H9 (cell line): ENCODE results near the gene FYN. TPM values are rescaled to one million over a fixed set of nuclear protein-coding genes. Genes with fewer than 3 reads are reported as not detected.

Source experiments
- DNase-seq: peaks from one replicate; pipeline ENCODE4 v3.0.0-alpha.2; 2017
- H2AFZ ChIP-seq: one replicate; pipeline ENCODE4 v1.6.1; 2013; ENCODE audit warnings: mild to moderate bottlenecking, low read length, control low read depth, moderate library complexity
- H2AK5ac ChIP-seq: 2 replicates; pipeline ENCODE4 v1.6.1; 2013; ENCODE audit warnings: low read length, control low read depth, mixed read lengths; ENCODE audit not compliant: insufficient read length
- H2BK120ac ChIP-seq: one replicate; pipeline ENCODE4 v1.6.1; 2013; ENCODE audit warnings: low read depth, mild to moderate bottlenecking, low read length, control low read depth, inconsistent platforms; ENCODE audit not compliant: poor library complexity, severe bottlenecking
- H2BK12ac ChIP-seq: 2 replicates; pipeline ENCODE4 v1.6.1; 2013; ENCODE audit warnings: low read length, control low read depth, mixed read lengths, low read depth; ENCODE audit not compliant: insufficient read length
- H2BK15ac ChIP-seq: 2 replicates; pipeline ENCODE4 v1.6.1; 2013; ENCODE audit warnings: low read depth, low read length, control low read depth
- H2BK20ac ChIP-seq: one replicate; pipeline ENCODE4 v1.6.1; 2013; ENCODE audit warnings: low read depth, mild to moderate bottlenecking, low read length, control low read depth, inconsistent platforms; ENCODE audit not compliant: poor library complexity, severe bottlenecking
- H2BK5ac ChIP-seq: 2 replicates; pipeline ENCODE4 v1.6.1; 2013; ENCODE audit warnings: low read length, control low read depth, mixed read lengths; ENCODE audit not compliant: insufficient read length
- H3K14ac ChIP-seq: 2 replicates; pipeline ENCODE4 v1.6.1; 2013; ENCODE audit warnings: low read length, control low read depth; ENCODE audit not compliant: insufficient read depth
- H3K18ac ChIP-seq: 2 replicates; pipeline ENCODE4 v1.6.1; 2013; ENCODE audit warnings: low read depth, mild to moderate bottlenecking, mixed read lengths, low read length, control low read depth; ENCODE audit not compliant: insufficient read length
- H3K23ac ChIP-seq: 2 replicates; pipeline ENCODE4 v1.6.1; 2013; ENCODE audit warnings: low read length, control low read depth, mixed read lengths, low read depth; ENCODE audit not compliant: insufficient read length
- H3K23me2 ChIP-seq: 2 replicates; pipeline ENCODE4 v1.6.1; 2013; ENCODE audit warnings: low read depth, mild to moderate bottlenecking, mixed read lengths, low read length, control low read depth; ENCODE audit not compliant: insufficient read length, poor library complexity, severe bottlenecking
- H3K27ac ChIP-seq: 2 replicates; pipeline ENCODE4 v1.5.1; 2013; ENCODE audit warnings: low read length, control low read depth, mixed read lengths, low read depth; ENCODE audit not compliant: insufficient read length
- H3K27me3 ChIP-seq: 2 replicates; pipeline ENCODE4 v1.6.1; 2013; ENCODE audit warnings: low read length, control low read depth, inconsistent platforms; ENCODE audit not compliant: insufficient read depth
- H3K4ac ChIP-seq: 2 replicates; pipeline ENCODE4 v1.6.1; 2013; ENCODE audit warnings: low read depth, mild to moderate bottlenecking, control low read depth, inconsistent platforms, low read length, moderate library complexity
- H3K4me1 ChIP-seq: 2 replicates; pipeline ENCODE4 v1.6.1; 2013; ENCODE audit warnings: low read length, control low read depth, inconsistent platforms; ENCODE audit not compliant: insufficient read depth
- H3K4me2 ChIP-seq: 2 replicates; pipeline ENCODE4 v1.6.1; 2013; ENCODE audit warnings: low read length, control low read depth, mixed read lengths; ENCODE audit not compliant: insufficient read length, insufficient read depth
- H3K56ac ChIP-seq: 2 replicates; pipeline ENCODE4 v1.6.1; 2013; ENCODE audit warnings: low read depth, mild to moderate bottlenecking, mixed read lengths, low read length, control low read depth; ENCODE audit not compliant: insufficient read length
- H3K79me1 ChIP-seq: 2 replicates; pipeline ENCODE4 v1.6.1; 2013; ENCODE audit warnings: low read depth, mild to moderate bottlenecking, moderate library complexity, low read length, control low read depth, inconsistent platforms; ENCODE audit not compliant: insufficient read depth, poor library complexity, severe bottlenecking
- H3K79me2 ChIP-seq: 2 replicates; pipeline ENCODE4 v1.6.1; 2013; ENCODE audit warnings: low read length, control low read depth, inconsistent platforms; ENCODE audit not compliant: insufficient read depth
- H3K9ac ChIP-seq: 2 replicates; pipeline ENCODE4 v1.6.1; 2013; ENCODE audit warnings: low read length, control low read depth, mixed read lengths; ENCODE audit not compliant: insufficient read length; ENCODE audit errors: extremely low read depth
- H3K9me3 ChIP-seq: one replicate; pipeline ENCODE4 v1.6.1; 2013; ENCODE audit warnings: low read depth, low read length, inconsistent platforms; ENCODE audit not compliant: control insufficient read depth
- H3T11ph ChIP-seq: one replicate; pipeline ENCODE4 v1.6.1; 2013; ENCODE audit warnings: mild to moderate bottlenecking, low read length, control low read depth, inconsistent platforms
- H4K20me1 ChIP-seq: one replicate; pipeline ENCODE4 v1.6.1; 2013; ENCODE audit not compliant: control insufficient read depth, insufficient read length, insufficient read depth
- H4K5ac ChIP-seq: 2 replicates; pipeline ENCODE4 v1.6.1; 2013; ENCODE audit warnings: low read depth, mild to moderate bottlenecking, mixed read lengths, low read length, control low read depth; ENCODE audit not compliant: insufficient read length
- H4K8ac ChIP-seq: replicated peaks from 2 replicates; pipeline ENCODE4 v1.6.1; 2013; ENCODE audit warnings: low read length, control low read depth, mixed read lengths, low read depth; ENCODE audit not compliant: insufficient read length
- H4K91ac ChIP-seq: 2 replicates; pipeline ENCODE4 v1.6.1; 2013; ENCODE audit warnings: low read depth, mild to moderate bottlenecking, moderate library complexity, mixed read lengths, low read length, control low read depth; ENCODE audit not compliant: insufficient read length
- H3K27ac Mint-ChIP-seq, 3 experiments: 2 replicates in 2 of 3; 3 replicates in 1 of 3; pipeline ENCODE4 v1.8.0; 2020 to 2021; ENCODE audit warnings: mixed read lengths in 3 of 3, mild to moderate bottlenecking in 1 of 3, moderate library complexity in 1 of 3
- H3K27me3 Mint-ChIP-seq: 2 replicates; pipeline ENCODE4 v1.8.0; 2021; ENCODE audit warnings: low read depth, mild to moderate bottlenecking, moderate library complexity, mixed read lengths
- H3K36me3 Mint-ChIP-seq, 3 experiments: 2 replicates in 2 of 3; 3 replicates in 1 of 3; pipeline ENCODE4 v1.8.0; 2020 to 2021; ENCODE audit warnings: low read depth in 3 of 3, mixed read lengths in 3 of 3; ENCODE audit not compliant: insufficient read depth in 1 of 3
- H3K4me1 Mint-ChIP-seq, 2 experiments: 2 replicates each; pipeline ENCODE4 v1.8.0; 2020; ENCODE audit warnings: mixed read lengths in 2 of 2
- H3K4me3 Mint-ChIP-seq, 2 experiments: 2 replicates in 1 of 2; 3 replicates in 1 of 2; pipeline ENCODE4 v1.8.0; 2020 to 2021; ENCODE audit warnings: mild to moderate bottlenecking in 2 of 2, mixed read lengths in 2 of 2, moderate library complexity in 1 of 2
- H3K9me3 Mint-ChIP-seq, 2 experiments: 2 replicates in 1 of 2; 3 replicates in 1 of 2; pipeline ENCODE4 v1.8.0; 2020; ENCODE audit warnings: mild to moderate bottlenecking in 2 of 2, mixed read lengths in 2 of 2, moderate library complexity in 1 of 2
- WGBS: extraction: QIAGEN DNeasy Blood & Tissue Kit; methylation state at CpG from one replicate; pipeline ENCODE4 v1.1.7; 2013; ENCODE audit warnings: missing lambda C conversion rate, low lambda C conversion rate, mixed read lengths; ENCODE audit not compliant: insufficient read length; ENCODE audit errors: extremely low coverage; 5-methylcytosine and 5-hydroxymethylcytosine counted together
- total RNA-seq: library from RNA; stranded (reverse); gene quantifications from 2 replicates; pipeline ENCODE4 v1.2.1, GENCODE V29; 2021
- TF ChIP-seq, protein P1 (sequence below): fragments of 200-600 bp; sonication (generic); conservative IDR thresholded peaks from 3 replicates; pipeline ENCODE4 v1.8.0; 2021; ENCODE audit warnings: antibody characterized with exemption, mild to moderate bottlenecking

Gene FYN
- total RNA-seq, 1 experiment from 2014 or later, result 64.8 TPM

DNA sequence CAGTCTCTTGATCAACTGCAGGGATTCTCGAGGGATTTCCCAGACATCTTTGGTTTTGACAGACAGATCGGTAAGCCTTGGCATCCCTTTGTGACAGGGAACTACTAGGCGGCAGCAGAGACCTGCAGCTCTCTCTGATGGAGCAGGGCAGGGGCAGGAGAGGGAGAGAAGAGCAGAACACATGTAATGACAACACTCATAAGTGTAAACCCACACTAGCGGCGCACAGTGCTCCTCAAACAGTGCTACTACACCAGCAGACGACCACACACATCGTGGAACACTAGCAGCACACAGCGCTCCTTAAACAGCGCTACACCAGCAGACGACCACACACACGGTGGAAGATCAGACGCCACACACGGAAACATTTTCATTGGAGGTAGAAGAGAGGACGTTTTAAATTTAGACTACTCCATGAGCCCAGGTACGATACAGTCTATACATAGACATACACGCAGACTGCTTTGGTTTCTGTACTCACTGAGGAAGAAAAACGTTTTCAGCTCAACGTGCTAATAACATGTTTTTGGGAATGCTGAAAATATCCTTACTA lies 173.0 kb downstream of the FYN start:
- Histone ChIP-seq H4K91ac (no peak overlapping the region), H2BK15ac (no peak overlapping the region)

More for the DNA sequence above, 173.0 kb downstream of the FYN start:
- H3K79me1 ChIP-seq, result no peaks in the 10 kb centered on the region
- no peak overlapping the region for H2AK5ac ChIP-seq
- H3K9me3 ChIP-seq, result no peaks in the 10 kb centered on the region
- H2BK120ac ChIP-seq, result no peak overlapping the region
- no peaks in the 10 kb centered on the region for H3K27me3 ChIP-seq
- no peak overlapping the region for H2BK5ac ChIP-seq
- H3K4me3 Mint-ChIP-seq, result no peak overlapping the region
- TF ChIP-seq, protein P1, sequence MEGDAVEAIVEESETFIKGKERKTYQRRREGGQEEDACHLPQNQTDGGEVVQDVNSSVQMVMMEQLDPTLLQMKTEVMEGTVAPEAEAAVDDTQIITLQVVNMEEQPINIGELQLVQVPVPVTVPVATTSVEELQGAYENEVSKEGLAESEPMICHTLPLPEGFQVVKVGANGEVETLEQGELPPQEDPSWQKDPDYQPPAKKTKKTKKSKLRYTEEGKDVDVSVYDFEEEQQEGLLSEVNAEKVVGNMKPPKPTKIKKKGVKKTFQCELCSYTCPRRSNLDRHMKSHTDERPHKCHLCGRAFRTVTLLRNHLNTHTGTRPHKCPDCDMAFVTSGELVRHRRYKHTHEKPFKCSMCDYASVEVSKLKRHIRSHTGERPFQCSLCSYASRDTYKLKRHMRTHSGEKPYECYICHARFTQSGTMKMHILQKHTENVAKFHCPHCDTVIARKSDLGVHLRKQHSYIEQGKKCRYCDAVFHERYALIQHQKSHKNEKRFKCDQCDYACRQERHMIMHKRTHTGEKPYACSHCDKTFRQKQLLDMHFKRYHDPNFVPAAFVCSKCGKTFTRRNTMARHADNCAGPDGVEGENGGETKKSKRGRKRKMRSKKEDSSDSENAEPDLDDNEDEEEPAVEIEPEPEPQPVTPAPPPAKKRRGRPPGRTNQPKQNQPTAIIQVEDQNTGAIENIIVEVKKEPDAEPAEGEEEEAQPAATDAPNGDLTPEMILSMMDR, result no peak
- H4K20me1 ChIP-seq, result peaks cover 2% of the 10 kb centered on the region
- H4K8ac ChIP-seq, result no peak overlapping the region
- H3K27ac Mint-ChIP-seq, result peak overlapping the region; percentile 24 to 74 (median 62); a peak in 4 of 7 replicates
- H4K5ac ChIP-seq, result no peak overlapping the region
- H3K23ac ChIP-seq, result no peak overlapping the region
- no peak overlapping the region for H3K14ac ChIP-seq
- H3K79me2 ChIP-seq, result no peaks in the 10 kb centered on the region
- no peak overlapping the region for H2AFZ ChIP-seq
- no peak overlapping the region for H3K4me2 ChIP-seq
- H3K18ac ChIP-seq, result no peak overlapping the region
- no peaks in the 10 kb centered on the region for H3K27me3 Mint-ChIP-seq
- H2BK20ac ChIP-seq, result no peak overlapping the region
- no peaks in the 10 kb centered on the region for H3K4me1 Mint-ChIP-seq
- no peaks in the 10 kb centered on the region for H3K9me3 Mint-ChIP-seq
- WGBS, result no CpG with 5 or more reads among the region's 18 CpGs
- H3K27ac ChIP-seq, result no peak overlapping the region
- H3K4me1 ChIP-seq, result no peaks in the 10 kb centered on the region
- H3T11ph ChIP-seq, result no peak overlapping the region
- H2BK12ac ChIP-seq, result no peak overlapping the region
- H3K56ac ChIP-seq, result no peak overlapping the region
- no peaks in the 10 kb centered on the region for H3K23me2 ChIP-seq
- H3K4ac ChIP-seq, result no peak overlapping the region
- no peak for DNase-seq
- H3K36me3 Mint-ChIP-seq, result peaks cover 7 to 29% (median 26%) of the 10 kb centered on the region in 3 experiments; a peak in 6 of 7 replicates
- no peak overlapping the region for H3K9ac ChIP-seq
